Tibial nerve (tissue), 4 donors: ENCODE data around the gene DHX58.

Experiments used
- EP300 ChIP-seq, 2 donors: sonication (generic); formaldehyde crosslinking; IDR thresholded peaks; one replicate each; pipeline ENCODE4 v1.6.1; 2017; ENCODE audit warnings: antibody characterized with exemption in 2 of 2, mild to moderate bottlenecking in 1 of 2
- POLR2A ChIP-seq, 2 donors: fragments of 450-650 bp; IDR thresholded peaks; one replicate each; pipeline ENCODE4 v1.6.1; 2017; ENCODE audit warnings: antibody characterized with exemption in 2 of 2, mild to moderate bottlenecking in 2 of 2, moderate library complexity in 2 of 2
- TF ChIP-seq, protein P1 (sequence below), 5 experiments: fragments of 200-600 bp in 3 of 5; fragments of 450-650 bp in 2 of 5; sonication (generic) in 3 of 5; IDR thresholded peaks; one replicate each; pipeline ENCODE4 v1.5.1; 2016 to 2019; ENCODE audit warnings: antibody characterized with exemption in 5 of 5, mild to moderate bottlenecking in 3 of 5, moderate library complexity in 2 of 5

DNA sequence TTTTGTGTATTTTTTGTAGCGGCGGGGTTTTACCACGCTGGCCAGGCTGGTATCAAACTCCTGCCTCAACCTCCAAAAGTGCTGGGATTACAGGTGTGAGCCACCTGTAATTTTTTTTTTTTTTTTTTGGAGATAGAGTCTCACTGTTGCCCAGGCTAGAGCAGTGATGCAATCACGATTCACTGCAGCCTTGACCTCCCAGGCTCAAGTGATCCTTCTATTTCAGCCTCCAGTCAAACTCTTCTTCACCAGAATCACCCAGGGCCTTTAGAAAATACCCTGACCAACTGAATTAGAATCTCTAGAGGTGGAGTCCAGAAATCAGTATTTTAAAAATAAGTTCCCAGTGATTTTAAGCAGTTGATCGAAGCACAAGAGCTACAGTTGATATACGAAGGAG lies 22.6 kb upstream of the DHX58 start:
- TF ChIP-seq, protein P1, sequence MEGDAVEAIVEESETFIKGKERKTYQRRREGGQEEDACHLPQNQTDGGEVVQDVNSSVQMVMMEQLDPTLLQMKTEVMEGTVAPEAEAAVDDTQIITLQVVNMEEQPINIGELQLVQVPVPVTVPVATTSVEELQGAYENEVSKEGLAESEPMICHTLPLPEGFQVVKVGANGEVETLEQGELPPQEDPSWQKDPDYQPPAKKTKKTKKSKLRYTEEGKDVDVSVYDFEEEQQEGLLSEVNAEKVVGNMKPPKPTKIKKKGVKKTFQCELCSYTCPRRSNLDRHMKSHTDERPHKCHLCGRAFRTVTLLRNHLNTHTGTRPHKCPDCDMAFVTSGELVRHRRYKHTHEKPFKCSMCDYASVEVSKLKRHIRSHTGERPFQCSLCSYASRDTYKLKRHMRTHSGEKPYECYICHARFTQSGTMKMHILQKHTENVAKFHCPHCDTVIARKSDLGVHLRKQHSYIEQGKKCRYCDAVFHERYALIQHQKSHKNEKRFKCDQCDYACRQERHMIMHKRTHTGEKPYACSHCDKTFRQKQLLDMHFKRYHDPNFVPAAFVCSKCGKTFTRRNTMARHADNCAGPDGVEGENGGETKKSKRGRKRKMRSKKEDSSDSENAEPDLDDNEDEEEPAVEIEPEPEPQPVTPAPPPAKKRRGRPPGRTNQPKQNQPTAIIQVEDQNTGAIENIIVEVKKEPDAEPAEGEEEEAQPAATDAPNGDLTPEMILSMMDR (IDR thresholded peaks at IDR 0.05), result no peak
- no peak for TF ChIP-seq POLR2A (IDR thresholded peaks at IDR 0.05)
- no peak for TF ChIP-seq EP300 (IDR thresholded peaks at IDR 0.05)
